ENCODE measurements around the gene HOXA1. TPM values are rescaled to one million over a fixed set of nuclear protein-coding genes. Genes with fewer than 3 reads are reported as not detected.

HOXA1 gene
- total RNA-seq, 4 donors from 2014 or later: 0.17 to 1.4 (median 0.56) TPM

GRCh38 chr7:27080844-27081436 is 14.9 kb downstream of the HOXA1 start:
- DNase-seq (ENCODE audit: extremely low spot score): no peak
- no peak for TF ChIP-seq POLR2A (IDR thresholded peaks at IDR 0.05; ENCODE audit: low read depth)
- no peak for TF ChIP-seq POLR2AphosphoS5 (IDR thresholded peaks at IDR 0.05)
- no peak for TF ChIP-seq EP300 (IDR thresholded peaks at IDR 0.05)
- no peak for TF ChIP-seq CTCF (IDR thresholded peaks at IDR 0.05)
- Histone ChIP-seq H3K4me1 (no peaks in the 10 kb centered on the region), H3K36me3 (no peaks in the 10 kb centered on the region), H3K27me3 (no peaks in the 10 kb centered on the region), H3K27ac (replicated peaks in 1 of 4) (no peak overlapping the region), H3K4me3 (no peak overlapping the region), H3K9me3 (no peaks in the 10 kb centered on the region)
- intact Hi-C loops (cut with DNase I): no loop called here
- 82% methylated on average over 4 of the region's 4 CpGs for WGBS

- Histone ChIP-seq H3K9me3 (no peaks in the 10 kb centered on the region), H3K36me3 (no peaks in the 10 kb centered on the region), H3K4me3 (no peak overlapping the region), H3K4me1 (no peaks in the 10 kb centered on the region), H3K27me3 (no peaks in the 10 kb centered on the region), H3K27ac (replicated peaks in 1 of 4) (no peak overlapping the region)
- intact Hi-C loops (cut with DNase I): no loop called here
- DNase-seq (ENCODE audit: extremely low spot score): no peak
- no peak for TF ChIP-seq CTCF (IDR thresholded peaks at IDR 0.05)
- TF ChIP-seq POLR2AphosphoS5 (IDR thresholded peaks at IDR 0.05): no peak
- TF ChIP-seq EP300 (IDR thresholded peaks at IDR 0.05): no peak
- TF ChIP-seq POLR2A (IDR thresholded peaks at IDR 0.05; ENCODE audit: low read depth): no peak
- WGBS: 88% methylated on average over 1 of the region's 1 CpG
Measured at GRCh38 chr7:27079234-27079975, 16.4 kb downstream of the HOXA1 start.

- TF ChIP-seq POLR2A (IDR thresholded peaks at IDR 0.05; ENCODE audit: low read depth): no peak
- TF ChIP-seq POLR2AphosphoS5 (IDR thresholded peaks at IDR 0.05): no peak
- TF ChIP-seq EP300 (IDR thresholded peaks at IDR 0.05): no peak
- no peak for TF ChIP-seq CTCF (IDR thresholded peaks at IDR 0.05)
- Histone ChIP-seq H3K4me1 (no peaks in the 10 kb centered on the region), H3K27me3 (no peaks in the 10 kb centered on the region), H3K27ac (replicated peaks in 1 of 4) (no peak overlapping the region), H3K4me3 (no peak overlapping the region), H3K9me3 (no peaks in the 10 kb centered on the region), H3K36me3 (no peaks in the 10 kb centered on the region)
- intact Hi-C loops (cut with DNase I): no loop called here
- DNase-seq (ENCODE audit: extremely low spot score): no peak
- WGBS: 85% methylated on average over 5 of the region's 5 CpGs
Measured at GRCh38 chr7:27078616-27079233, 17.1 kb downstream of the HOXA1 start.

GRCh38 chr7:27073076-27073475 is 22.7 kb downstream of the HOXA1 start:
- H3K27ac ChIP-seq (replicated peaks in 1 of 4): no peak overlapping the region

GRCh38 chr7:27071622-27072390 is 24.0 kb downstream of the HOXA1 start:
- Histone ChIP-seq H3K4me3 (no peak overlapping the region), H3K4me1 (no peaks in the 10 kb centered on the region), H3K9me3 (no peaks in the 10 kb centered on the region), H3K36me3 (no peaks in the 10 kb centered on the region), H3K27me3 (no peaks in the 10 kb centered on the region), H3K27ac (replicated peaks in 1 of 4) (no peak overlapping the region)
- TF ChIP-seq POLR2A (IDR thresholded peaks at IDR 0.05; ENCODE audit: low read depth) (no peak), POLR2AphosphoS5 (IDR thresholded peaks at IDR 0.05) (no peak), CTCF (IDR thresholded peaks at IDR 0.05) (no peak), EP300 (IDR thresholded peaks at IDR 0.05) (no peak)
- 83% methylated on average over 6 of the region's 6 CpGs for WGBS
- intact Hi-C loops (cut with DNase I): no loop called here
- DNase-seq (ENCODE audit: extremely low spot score): no peak

More at GRCh38 chr7:27073076-27073475, 22.7 kb downstream of the HOXA1 start:
- TF ChIP-seq EP300 (IDR thresholded peaks at IDR 0.05) (no peak), POLR2A (IDR thresholded peaks at IDR 0.05; ENCODE audit: low read depth) (no peak), POLR2AphosphoS5 (IDR thresholded peaks at IDR 0.05) (no peak)
- Histone ChIP-seq H3K36me3 (no peaks in the 10 kb centered on the region), H3K9me3 (no peaks in the 10 kb centered on the region), H3K27me3 (no peaks in the 10 kb centered on the region), H3K4me1 (no peaks in the 10 kb centered on the region), H3K4me3 (no peak overlapping the region)
- intact Hi-C loops (cut with DNase I): no loop called here
- DNase-seq (ENCODE audit: extremely low spot score): no peak

Data from esophagus muscularis mucosa (tissue), 4 donors.